PC-9 (cell line): Measurements from ENCODE around the gene PTPRD.

Experiments
- CTCF ChIP-seq: fragments of 200-600 bp; sonication (generic); conservative IDR thresholded peaks from 2 replicates; pipeline ENCODE4 v1.6.1; 2017; ENCODE audit warnings: mixed run types, antibody characterized with exemption, mild to moderate bottlenecking, moderate library complexity
- EZH2 ChIP-seq: fragments of 200-600 bp; sonication (generic); IDR thresholded peaks from 2 replicates; pipeline ENCODE4 v1.8.0; 2017; ENCODE audit warnings: antibody characterized with exemption, low read depth

- TF ChIP-seq CTCF (peak; percentile 66), EZH2 (no peak)
These were observed 246.5 kb downstream of the PTPRD start for GRCh38 chr9:10366171-10366779.
